ENCODE results near the gene FAM171A2.
A peak's percentile ranks its signal among the peaks of the same experiment; 100 is the strongest.
"Not testable (repeated sequence)": the region's sequence is repeated elsewhere in the genome, so short reads cannot be mapped to it uniquely, and the experiment has no call there.

Gene FAM171A2

DNA sequence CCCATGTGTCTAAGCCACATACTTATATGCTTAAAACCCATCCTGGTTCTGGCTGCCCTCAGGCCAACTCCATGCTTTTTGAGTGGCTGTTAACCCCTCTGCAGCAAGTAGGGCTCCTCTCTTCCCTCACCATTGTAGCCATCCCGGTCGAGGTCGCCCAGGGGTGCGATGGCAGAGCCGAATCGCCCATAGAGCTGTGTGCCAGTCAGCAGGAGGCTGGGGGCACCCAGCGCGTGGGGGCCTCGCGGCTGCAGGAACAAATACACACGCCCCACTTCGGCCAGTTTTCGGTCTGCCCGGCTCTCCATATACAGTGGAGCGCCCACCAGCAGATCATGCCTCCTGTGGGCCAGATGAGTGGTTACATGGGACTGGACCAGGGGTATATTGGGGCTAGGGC is 19.7 kb upstream of the FAM171A2 start:
- no peak for DNase-seq

DNA sequence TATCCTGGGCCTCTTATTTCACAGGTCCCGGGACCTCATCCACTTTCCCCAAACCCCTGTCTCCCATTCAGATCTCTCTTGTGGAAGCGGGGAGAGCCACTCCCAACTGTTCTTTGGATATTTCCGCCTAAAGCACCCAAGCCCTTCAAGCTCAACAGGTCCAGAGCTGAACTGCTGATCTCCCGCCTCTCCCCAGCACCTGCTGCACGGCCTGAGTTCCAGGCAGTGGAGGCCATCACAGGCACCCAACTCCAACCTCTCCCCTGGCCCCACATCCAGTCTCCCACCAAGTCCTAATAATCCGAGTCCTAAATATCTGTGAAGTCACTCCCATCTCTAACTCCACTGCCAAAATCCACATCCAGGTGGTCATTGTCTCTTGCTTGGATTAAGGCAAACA is 19.3 kb upstream of the FAM171A2 start:
- DNase-seq, result no peak

DNA sequence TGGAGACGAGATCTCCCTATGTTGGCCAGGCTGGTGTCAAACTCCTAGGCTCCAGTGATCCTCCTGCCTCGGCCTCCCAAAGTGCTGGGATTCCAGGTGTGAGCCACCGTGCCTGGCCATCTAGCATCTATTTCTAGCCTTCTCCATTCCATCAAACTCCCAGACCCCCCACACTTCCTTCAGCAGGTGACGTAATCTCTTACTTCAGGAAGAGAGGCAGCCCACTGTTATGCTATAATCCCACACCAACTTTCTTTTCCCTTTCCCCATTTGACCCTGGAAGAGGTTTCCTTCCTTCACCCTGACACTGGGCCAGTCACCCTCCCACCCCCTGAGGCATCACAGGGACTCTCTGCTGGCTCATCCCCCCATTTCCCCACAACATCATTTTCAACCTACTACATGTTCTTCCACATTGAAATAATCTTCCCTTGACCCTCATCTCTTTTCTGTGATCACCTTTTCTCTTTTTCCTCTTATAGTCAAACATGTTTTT is 18.2 kb upstream of the FAM171A2 start:
- DNase-seq, result no peak

DNA sequence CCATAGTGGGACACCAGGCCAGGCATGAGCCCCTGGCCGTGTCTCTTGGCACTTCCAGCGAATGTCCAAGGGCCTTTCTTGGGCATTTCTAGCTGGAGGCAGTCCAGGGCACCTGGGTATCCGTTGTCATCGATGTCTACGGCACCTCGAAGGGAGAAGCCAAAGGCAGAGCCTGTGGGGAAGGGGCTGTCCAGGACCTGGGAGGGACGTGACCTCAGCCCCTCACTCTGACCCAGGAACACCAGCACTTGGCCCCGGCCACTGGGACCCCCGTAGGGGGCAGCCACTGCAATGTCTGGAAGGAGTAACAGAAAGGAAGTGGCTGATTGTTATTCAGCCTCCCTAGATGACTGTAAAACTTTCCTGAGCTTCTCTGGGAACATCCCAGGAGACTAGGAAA is 17.1 kb upstream of the FAM171A2 start:
- DNase-seq, result no peak

DNA sequence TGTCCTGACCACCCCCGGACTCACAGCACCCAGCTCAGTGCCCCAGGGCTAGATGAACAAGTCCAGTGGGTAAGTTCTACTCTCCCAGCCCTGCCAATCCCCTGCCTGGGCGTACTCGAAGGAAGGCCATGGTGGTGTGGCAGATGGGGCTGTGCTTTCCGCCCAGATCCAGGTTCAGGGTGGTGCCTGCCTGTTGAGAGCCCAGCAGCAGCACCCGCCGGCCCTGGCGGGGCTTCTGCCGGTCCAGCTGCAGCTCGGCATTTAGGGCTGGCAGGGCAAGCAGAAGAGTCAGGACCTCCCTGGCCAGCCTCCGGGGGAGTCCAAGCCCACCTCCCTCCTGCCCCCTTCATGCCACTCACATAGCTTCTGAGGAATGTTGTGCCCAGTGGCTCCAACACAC is 16.2 kb upstream of the FAM171A2 start:
- no peak for DNase-seq

DNA sequence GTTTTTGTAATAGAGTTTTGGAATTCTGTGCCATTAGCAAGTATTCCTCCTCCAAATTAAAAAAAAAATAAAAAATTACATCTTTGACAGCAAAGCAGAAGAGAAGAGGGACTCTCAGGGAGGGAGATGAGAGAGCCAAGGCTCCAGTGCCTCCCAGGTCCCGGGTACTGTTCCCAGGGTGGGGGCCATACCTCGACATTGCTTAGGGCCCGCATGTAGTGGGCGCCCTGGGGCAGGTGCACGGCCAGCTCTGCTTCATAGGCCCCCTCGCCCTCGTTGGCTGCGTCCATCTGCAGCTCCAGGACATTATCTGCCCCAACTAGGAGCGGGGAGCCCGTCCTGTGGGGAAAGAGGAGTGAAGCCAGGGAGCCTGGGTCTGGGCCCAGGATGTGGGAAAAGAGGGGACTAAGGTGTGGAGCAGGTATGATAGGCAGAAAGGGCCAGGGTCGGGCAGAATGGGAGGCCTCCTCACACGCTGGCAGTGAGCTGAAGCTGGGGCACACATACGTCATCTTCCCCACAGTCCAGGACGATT is 14.6 kb upstream of the FAM171A2 start:
- no peak for DNase-seq

DNA sequence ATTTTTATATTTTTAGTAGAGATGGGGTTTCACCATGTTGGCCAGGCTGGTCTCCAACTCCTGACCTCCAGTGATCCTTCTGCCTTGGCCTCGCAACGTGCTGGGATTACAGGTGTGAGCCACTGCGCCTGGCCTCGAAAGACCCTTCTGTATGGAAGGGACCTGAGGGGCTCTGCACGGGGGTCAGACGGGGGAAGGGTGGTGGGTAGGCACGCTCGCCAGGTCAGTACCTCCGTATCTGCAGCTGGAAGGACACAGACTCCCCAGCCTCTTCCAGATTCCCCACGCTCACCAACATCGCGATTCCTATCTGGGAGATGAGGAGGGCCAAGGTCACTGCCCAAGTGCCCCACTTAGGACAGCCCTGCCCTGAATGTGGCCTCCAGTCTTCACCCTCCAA is 13.1 kb upstream of the FAM171A2 start:
- no peak for DNase-seq

DNA sequence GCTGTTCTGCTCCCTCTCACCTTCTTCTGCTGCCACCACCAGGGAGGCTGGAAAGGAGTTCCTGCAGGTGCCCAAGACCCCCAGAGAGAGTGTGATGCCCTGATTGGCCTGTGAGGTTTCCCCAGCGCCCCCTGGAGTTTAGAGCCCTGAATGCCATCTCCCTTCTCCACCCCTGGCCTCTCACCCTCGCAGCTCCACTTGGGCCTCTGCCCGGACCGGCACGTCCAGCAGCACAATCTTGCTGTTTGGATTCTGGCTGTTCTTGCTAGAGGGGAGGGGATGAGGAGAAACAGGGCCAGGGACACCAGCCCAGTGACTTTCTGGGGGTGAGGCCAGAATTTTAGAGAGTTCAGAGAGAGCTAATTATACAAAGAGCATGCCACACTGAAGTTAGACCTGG is 12.5 kb upstream of the FAM171A2 start:
- DNase-seq, result no peak

DNA sequence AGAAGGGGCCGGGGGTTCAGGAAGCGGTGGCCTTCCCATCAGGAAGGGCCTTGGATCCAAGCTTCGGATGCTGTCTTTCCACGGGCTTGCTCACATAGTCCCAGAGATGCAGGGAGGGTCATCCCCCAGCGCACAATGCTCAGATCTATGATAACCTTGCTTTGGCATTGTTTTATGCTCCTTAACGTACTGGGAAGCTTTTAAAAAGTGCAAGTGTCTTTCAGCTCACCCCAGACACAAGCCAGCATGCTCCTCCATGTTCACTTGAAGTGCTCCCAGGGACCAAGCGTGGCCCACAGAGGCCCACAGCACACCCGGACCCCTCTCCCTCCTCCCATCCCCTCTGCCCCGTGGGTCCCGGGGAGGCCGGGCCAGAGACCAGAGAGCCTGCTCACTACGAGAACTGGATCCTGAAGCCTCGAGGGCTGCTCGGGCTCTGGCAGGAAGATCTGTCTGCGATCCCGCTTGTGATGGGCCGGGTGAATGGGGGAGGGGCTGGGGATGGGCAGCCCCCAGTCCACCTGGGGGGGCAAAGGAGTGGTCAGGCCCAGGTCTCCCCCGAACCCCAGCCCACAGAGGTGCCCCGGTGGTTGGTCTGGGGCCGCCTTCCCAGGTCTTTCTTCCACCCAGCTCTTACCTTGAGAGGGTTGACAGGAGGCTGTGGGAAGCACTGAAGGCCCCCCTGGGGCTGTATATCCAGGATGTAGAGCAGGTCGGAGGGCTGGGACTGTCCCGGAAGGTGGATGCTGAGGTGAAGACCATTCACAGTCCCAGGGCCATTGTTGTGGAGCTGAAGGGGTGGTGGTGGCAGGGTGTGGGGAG is 11.8 kb upstream of the FAM171A2 start:
- DNase-seq, result no peak

DNA sequence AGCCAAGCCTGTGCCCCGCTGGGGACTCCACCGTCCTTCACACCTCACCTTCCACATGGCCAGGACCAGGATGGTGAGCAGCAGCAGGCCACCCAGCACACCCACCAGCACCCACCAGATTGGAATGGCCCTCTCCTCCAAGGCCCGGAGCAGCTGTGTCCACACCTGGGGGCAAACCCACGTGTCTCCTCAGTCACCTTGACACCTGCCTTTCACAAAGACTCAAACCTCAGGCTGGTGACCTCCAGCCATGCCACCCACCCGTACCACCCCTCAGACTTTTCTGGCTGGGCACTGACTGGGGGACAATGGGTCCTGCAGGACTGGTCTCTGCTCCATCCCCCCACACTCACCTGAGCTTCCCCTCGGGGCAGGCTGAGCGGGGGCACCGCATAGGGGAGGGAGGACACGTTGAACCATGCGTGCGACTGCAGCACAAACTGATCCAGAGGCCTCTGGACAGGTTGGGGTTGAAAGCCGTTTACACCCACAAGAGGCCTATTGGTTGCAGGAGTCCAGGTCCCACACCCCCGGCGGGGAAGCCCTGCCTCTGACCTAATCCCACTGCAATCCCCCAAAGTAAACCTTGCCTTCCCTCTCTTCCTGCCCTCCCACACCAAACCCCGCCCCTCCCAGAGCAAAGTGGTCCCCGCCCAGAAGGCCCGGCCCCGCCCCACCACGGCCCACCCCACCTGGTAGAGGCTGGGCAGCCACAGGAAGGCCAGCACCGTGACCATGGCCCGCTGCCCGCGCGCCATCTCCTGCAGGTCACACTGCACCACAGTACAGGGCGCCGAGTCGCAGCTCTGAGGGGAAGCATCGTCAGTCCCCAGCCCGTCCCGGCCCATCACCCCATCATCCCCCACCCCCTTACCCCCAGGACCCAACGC is 10.9 kb upstream of the FAM171A2 start:
- no peak for DNase-seq

DNA sequence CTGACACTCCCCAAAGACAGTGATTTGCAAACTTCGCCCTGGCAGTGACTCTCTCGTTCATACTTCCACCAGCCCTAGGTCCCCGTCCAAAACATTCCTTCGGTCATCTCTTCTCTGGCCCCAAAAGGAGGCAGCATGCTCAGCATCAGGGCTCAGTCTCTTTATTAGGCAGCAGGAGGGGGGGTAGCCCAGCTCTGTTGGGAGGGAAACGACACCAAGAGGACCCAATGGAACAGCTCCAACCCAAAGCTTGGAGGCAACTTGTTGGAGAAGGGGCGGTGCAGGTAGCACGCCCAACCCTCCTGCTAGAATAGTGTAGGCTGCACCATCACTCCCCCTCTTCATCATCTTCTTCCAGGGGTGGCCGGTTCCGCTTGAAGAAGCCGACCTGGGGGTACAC is 8.4 kb upstream of the FAM171A2 start:
- DNase-seq, result no peak

DNA sequence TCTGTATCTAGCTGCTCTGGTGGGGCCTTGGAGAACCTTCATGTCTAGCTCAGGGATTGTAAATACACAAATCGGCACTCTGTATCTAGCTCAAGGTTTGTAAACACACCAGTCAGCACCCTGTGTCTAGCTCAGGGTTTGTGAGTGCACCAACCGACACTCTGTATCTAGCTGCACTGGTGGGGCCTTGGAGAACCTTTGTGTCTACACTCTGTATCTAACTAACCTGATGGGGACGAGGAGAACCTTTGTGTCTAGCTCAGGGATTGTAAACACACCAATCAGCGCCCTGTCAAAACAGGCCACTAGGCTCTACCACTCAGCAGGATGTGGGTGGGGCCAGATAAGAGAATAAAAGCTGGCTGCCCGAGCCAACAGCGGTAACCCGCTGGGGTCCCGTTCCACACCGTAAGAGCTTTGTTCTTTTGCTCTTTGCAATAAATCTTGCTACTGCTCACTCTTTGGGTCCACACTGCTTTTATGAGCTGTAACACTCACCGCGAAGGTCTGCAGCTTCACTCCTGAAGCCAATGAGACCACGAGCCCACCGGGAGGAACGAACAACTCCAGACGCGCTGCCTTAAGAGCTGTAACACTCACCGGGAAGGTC is 5.9 kb upstream of the FAM171A2 start:
- DNase-seq, result not testable (repeated sequence)

DNA sequence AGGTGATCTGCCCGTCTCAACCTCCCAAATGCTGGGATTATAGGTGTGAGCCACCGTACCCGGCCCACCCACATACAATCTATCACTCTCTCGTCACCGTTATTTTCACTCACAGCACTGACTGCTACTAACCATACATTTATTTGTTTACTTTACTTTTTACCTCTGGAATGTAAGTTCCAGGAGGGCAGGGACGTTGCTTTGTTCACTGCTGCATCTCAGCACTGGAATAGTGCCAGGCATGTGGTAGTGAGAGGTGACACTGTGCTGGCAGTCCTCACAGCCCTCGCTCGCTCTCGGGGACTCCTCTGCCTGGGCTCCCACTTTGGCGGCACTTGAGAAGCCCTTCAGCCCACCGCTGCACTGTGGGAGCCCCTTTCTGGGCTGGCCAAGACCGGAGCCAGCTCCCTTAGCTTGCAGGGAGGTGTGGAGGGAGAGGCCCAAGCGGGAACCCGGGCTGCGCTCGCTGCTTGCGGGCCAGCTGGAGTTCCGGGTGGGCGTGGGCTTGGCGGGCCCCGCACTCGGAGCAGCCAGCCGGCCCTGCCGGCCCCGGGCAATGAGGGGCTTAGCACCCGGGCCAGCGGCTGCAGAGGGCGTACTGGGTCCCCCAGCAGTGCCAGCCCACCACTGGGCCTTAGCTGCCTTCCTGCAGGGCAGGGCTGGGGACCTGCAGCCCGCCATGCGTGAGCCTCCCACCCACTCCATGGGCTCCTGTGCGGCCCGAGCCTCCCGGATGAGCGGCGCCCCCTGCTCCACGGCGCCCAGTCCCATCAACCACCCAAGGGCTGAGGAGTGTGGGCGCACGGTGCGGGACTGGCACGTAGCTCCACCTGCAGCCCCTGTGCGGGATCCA is 5.0 kb upstream of the FAM171A2 start:
- not testable (repeated sequence) for DNase-seq

DNA sequence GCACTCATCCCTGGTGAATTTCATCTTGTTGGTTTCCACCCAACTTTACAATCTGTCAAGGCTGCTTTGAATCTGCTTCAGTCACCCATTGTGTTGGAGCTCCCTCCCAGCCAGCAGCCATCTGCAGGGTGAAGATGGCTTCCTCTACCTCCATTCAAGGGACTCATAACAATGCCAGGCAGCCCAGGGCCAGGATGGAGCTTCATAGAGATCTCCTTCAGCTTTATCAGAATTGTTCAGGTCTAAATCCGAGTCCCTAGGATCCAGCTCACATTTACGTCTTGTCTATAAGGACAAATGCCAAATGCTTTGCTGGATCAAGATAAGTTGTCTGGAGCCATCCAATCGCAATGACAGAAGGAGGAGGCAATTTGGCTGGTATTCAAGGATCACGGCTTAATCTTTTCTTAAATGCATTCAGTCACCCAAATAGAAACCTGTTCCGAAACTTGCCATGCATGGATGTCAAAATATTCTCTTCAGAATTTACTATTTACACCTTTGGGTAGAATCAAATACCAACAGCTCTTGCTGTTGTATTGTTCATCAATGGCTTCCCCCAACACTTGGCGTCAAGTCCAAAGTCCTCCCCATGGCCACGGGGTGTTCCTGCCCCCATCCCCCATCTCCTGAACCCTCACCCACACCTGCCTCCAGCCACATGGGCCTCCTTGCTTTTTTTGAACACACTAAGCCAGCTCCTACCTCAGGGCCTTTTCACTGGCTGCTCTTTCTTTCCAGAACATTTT is 3.8 kb upstream of the FAM171A2 start:
- no peak for DNase-seq

DNA sequence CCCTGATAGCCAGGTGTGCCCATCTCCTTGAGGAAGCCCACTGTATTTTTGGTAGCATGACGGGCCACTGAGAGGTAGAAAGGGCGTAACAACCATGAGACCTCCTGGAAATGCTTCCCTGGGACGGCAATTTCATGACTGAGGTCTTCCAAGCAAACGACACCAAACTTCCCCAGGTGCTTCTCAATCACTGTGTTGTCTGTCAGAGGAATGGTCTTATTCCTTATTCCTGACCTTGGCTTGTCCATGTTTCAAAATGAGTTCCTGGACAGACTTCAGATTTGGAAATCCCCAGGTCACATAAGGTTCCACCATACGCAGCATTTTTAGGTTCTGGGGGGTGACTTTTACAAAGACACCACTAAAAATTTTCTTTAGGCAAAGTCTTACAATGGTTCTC is 1.4 kb upstream of the FAM171A2 start:
- DNase-seq, result not testable (repeated sequence)

DNA sequence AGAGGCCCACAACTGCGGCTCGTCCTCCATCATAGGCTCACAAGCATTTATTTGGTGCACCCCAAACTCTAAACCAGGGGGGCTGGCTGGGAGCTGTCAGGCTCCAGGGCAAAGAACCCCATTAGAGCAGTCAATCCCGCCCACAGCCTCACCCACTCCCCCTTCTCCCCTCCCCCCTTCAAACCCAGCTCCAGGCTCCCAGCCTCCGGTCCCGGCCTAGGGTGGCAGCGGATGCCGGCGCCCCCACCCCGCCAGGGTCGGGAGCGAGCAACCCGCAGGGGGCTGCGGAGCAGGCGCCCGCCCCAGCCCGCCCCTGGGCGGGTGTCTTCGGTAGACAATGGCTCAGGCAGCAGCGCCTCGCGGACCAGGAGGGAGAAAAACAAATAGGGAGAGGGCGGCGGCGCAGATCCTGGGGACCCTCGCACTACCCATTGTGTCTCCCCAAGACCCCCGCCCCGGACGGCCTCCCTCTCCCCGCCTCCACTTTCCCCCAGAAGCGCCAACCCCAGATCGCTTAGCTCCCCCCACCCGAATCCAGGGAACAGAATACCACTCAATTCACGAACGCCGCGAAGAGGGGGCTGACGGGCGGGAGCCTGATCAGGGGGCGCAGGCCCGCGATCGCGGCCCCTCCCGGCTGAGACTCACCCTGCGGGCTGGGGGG is 572 bp downstream of the FAM171A2 start:
- DNase-seq, result peak; percentile 43 to 71

DNA sequence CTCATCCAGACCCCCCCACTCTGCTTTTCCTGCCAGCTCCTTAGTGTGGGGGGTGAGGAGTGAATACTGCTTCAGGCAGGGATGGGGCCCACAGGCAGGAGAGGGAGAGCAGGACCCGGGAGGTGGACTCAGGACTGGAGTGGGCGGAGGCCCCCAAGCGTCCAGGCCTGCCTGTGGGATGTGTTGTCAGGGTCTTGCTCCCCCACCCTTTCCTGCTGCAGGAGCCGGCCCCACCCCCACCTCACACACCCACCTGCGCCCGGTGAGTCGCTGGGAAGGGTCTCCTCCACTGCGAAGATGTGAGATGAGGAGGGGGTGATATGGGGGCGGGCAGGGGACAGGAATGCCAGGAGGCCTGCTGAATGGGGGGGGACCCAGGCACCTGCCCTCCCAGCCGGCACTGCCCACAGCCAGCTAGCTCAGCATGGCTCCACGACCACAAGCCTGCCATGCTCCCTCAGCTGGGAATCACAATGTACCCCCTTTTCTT is 1.1 kb downstream of the FAM171A2 start:
- DNase-seq, result no peak

DNA sequence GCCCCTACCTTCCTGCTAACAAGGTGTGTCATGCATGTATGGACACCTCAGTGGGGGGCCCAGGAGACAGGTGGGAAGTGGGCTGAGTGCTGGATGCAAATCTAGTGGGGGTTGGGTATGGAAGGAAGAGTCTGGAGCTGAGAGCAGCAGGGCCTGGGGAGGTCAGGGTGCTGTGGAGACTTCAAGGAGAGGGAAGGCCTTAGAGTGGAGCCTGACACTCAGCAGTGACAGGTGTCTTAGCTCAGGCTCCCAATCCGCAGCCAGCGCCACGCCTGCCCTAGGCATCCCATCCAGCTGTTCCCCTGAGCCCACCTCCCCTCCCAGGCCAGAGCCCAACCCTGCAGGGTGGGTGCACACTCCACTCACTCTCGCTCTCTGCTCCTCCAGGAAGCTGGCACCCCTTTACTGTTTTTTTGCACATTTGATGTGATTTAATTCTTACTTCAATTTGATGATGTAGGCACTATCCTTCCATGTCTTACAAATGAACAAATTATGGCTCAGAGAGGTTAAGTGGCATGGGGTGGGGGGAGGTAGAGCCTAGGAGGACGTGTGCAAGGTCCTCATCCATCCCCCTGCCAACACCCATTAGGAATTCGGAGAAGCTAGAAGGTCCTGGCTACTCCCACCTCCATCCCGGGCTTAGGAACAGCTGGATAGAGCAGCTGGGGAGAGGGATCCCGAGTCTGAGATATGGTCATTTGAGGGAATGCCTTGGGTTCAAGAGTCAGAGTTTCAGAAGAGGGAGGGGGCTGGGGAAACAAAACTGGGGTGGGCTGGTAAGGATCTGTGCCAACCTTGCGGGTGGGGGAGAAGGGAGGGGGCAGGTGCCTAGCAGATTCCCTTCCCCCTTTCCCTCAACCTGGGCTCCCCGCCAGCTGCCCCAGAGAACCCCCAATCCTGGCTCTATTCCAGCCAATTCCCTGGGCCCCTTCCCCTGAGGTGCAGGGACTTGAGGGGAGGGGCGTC is 2.1 kb downstream of the FAM171A2 start:
- DNase-seq, result peak in 1 of 2 experiments; percentile 29

DNA sequence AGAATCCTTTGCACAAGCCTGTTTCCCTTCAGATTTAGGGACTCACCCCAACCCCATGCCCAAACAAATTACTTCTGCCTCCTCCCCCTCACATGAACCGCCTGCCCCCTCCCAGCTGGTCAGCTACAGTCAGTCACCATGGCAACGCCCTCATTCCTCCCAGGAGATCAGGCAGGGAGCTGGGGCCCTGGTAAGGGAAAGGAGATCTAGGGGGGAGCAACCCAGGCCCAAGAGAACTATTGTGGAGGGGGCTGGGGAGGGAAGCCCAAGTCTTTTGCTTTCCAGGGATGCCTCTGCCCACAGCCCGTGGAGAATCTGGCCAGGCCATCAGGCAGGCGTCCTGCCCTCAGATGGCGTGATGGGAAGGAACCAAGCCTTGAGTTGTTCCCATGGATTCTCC is 2.8 kb downstream of the FAM171A2 start:
- DNase-seq, result no peak
